Measurements from ENCODE around the gene TNRC6B.

- TF ChIP-seq CTCF (IDR thresholded peaks at IDR 0.05) (no peak), POLR2A (IDR thresholded peaks at IDR 0.05) (no peak)
Observed at GRCh38 chr22:40364431-40364830, 186.7 kb downstream of the TNRC6B start.
